Karpas-422 (cell line): Measurements from ENCODE around the gene MMEL1. TPM values are rescaled to one million over a fixed set of nuclear protein-coding genes. Genes with fewer than 3 reads are reported as not detected.

Experiments
- DNase-seq: peaks from one replicate; pipeline ENCODE4 v3.0.0-alpha.2; 2015
- H2AFZ ChIP-seq: fragments of 200-600 bp; sonication (generic); 2 replicates; pipeline ENCODE4 v1.6.1; 2014; ENCODE audit warnings: antibody characterized with exemption, low read length, mixed read lengths
- H3K27ac ChIP-seq: fragments of 200-600 bp; sonication (generic); 2 replicates; pipeline ENCODE4 v1.5.1; 2014; ENCODE audit warnings: mild to moderate bottlenecking, low read length, moderate library complexity
- H3K27me3 ChIP-seq: fragments of 200-600 bp; sonication (generic); 2 replicates; pipeline ENCODE4 v1.6.1; 2014; ENCODE audit warnings: low read length, mixed read lengths
- H3K36me3 ChIP-seq: fragments of 200-600 bp; sonication (generic); 2 replicates; pipeline ENCODE4 v1.6.1; 2014; ENCODE audit warnings: low read length, mixed read lengths; ENCODE audit not compliant: insufficient read depth
- H3K4me1 ChIP-seq: fragments of 200-600 bp; sonication (generic); 2 replicates; pipeline ENCODE4 v1.6.1; 2014; ENCODE audit warnings: mild to moderate bottlenecking, low read length, mixed read lengths
- H3K4me2 ChIP-seq: fragments of 200-600 bp; sonication (generic); 2 replicates; pipeline ENCODE4 v1.6.1; 2014; ENCODE audit warnings: low read length, low read depth, mild to moderate bottlenecking; ENCODE audit not compliant: poor library complexity, severe bottlenecking
- H3K4me3 ChIP-seq: fragments of 200-600 bp; sonication (generic); 2 replicates; pipeline ENCODE4 v1.5.1; 2014; ENCODE audit warnings: mild to moderate bottlenecking, antibody characterized with exemption, low read length, mixed read lengths
- H3K79me2 ChIP-seq: fragments of 200-600 bp; sonication (generic); 2 replicates; pipeline ENCODE4 v1.6.1; 2014; ENCODE audit warnings: mild to moderate bottlenecking, low read length, mixed read lengths
- H3K9ac ChIP-seq: fragments of 200-600 bp; sonication (generic); 2 replicates; pipeline ENCODE4 v1.6.0; 2014; ENCODE audit warnings: low read length
- H3K9me2 ChIP-seq: fragments of 200-600 bp; sonication (generic), shearing (Covaris generic); replicated peaks from 2 replicates; pipeline ENCODE4 v1.6.0; 2014; ENCODE audit warnings: mild to moderate bottlenecking, low read length, moderate library complexity; ENCODE audit not compliant: insufficient read depth
- H3K9me3 ChIP-seq: fragments of 300-700, 200-600 bp; sonication (generic); 2 replicates; pipeline ENCODE4 v1.6.1; 2014; ENCODE audit warnings: low read length, mixed read lengths
- H4K20me1 ChIP-seq: fragments of 200-600 bp; sonication (generic); 2 replicates; pipeline ENCODE4 v1.6.1; 2014; ENCODE audit warnings: mild to moderate bottlenecking, antibody characterized with exemption, low read length, low read depth; ENCODE audit not compliant: insufficient read depth
- total RNA-seq: library from RNA; depleted of rRNA; stranded (reverse); fragments of >200 nt; shearing (Covaris generic); gene quantifications from 2 replicates; pipeline ENCODE4 v1.2.3, GENCODE V29; 2014; ENCODE audit warnings: low replicate concordance

MMEL1 gene
- total RNA-seq, 1 experiment from 2014 or later: not detected

- Histone ChIP-seq H4K20me1 (no peaks in the 10 kb centered on the region), H3K36me3 (no peaks in the 10 kb centered on the region), H3K4me3 (peak overlapping the region; percentile 92; the same call in 1 of the 2 replicates), H3K9me2 (no peaks in the 10 kb centered on the region), H3K4me1 (peaks cover 16% of the 10 kb centered on the region), H3K27me3 (no peaks in the 10 kb centered on the region), H3K9me3 (no peaks in the 10 kb centered on the region), H3K27ac (no peak overlapping the region), H2AFZ (no peak overlapping the region), H3K9ac (no peak overlapping the region), H3K79me2 (no peaks in the 10 kb centered on the region), H3K4me2 (peak overlapping the region; percentile 99)
- DNase-seq: no peak
Measured at GRCh38 chr1:2587071-2587859, 45.6 kb downstream of the MMEL1 start.

GRCh38 chr1:2586154-2587070, 46.4 kb downstream of the MMEL1 start, which contains the start of gene PRXL2B:
PRXL2B (plus strand) TSS chr1:2586777; CDS start chr1:2586886, 109 bp downstream.
- peak; percentile 98 for DNase-seq
- Histone ChIP-seq H3K4me2 (peak within 1 kb of the TSS; percentile 99), H3K27me3 (no peaks in the 10 kb centered on the region), H3K79me2 (no peaks in the 10 kb centered on the region), H3K4me3 (peak within 1 kb of the TSS; percentile 92), H3K27ac (peak within 1 kb of the TSS; percentile 88), H3K4me1 (peaks cover 16% of the 10 kb centered on the region), H4K20me1 (no peaks in the 10 kb centered on the region), H3K9me2 (no peaks in the 10 kb centered on the region), H3K9ac (peak within 1 kb of the TSS; percentile 96), H3K36me3 (no peaks in the 10 kb centered on the region), H3K9me3 (no peaks in the 10 kb centered on the region), H2AFZ (no peak within 1 kb of the TSS)

GRCh38 chr1:2585318-2586092, 47.3 kb downstream of the MMEL1 start:
- peaks cover 16% of the 10 kb centered on the region for H3K4me1 ChIP-seq
- peak; percentile 92 for DNase-seq
- H4K20me1 ChIP-seq: no peaks in the 10 kb centered on the region
- H3K9ac ChIP-seq: peak overlapping the region; percentile 96
- peak overlapping the region; percentile 99 for H3K4me2 ChIP-seq
- H3K9me2 ChIP-seq: no peaks in the 10 kb centered on the region
- no peaks in the 10 kb centered on the region for H3K27me3 ChIP-seq
- no peaks in the 10 kb centered on the region for H3K36me3 ChIP-seq
- no peaks in the 10 kb centered on the region for H3K9me3 ChIP-seq
- H3K4me3 ChIP-seq: peak overlapping the region; percentile 92
- H2AFZ ChIP-seq: no peak overlapping the region
- no peaks in the 10 kb centered on the region for H3K79me2 ChIP-seq
- peak overlapping the region; percentile 88 for H3K27ac ChIP-seq

GRCh38 chr1:2584686-2585317, 48.0 kb downstream of the MMEL1 start:
- no peaks in the 10 kb centered on the region for H4K20me1 ChIP-seq
- H3K4me3 ChIP-seq: peak overlapping the region; percentile 92
- H3K27me3 ChIP-seq: no peaks in the 10 kb centered on the region
- H3K9me2 ChIP-seq: no peaks in the 10 kb centered on the region
- peak overlapping the region; percentile 88 for H3K27ac ChIP-seq
- no peaks in the 10 kb centered on the region for H3K9me3 ChIP-seq
- no peak overlapping the region for H2AFZ ChIP-seq
- H3K36me3 ChIP-seq: no peaks in the 10 kb centered on the region
- peak; percentile 49 for DNase-seq
- peaks cover 16% of the 10 kb centered on the region for H3K4me1 ChIP-seq
- H3K4me2 ChIP-seq: peak overlapping the region; percentile 99
- no peaks in the 10 kb centered on the region for H3K79me2 ChIP-seq
- peak overlapping the region; percentile 96 for H3K9ac ChIP-seq

- peaks cover 16% of the 10 kb centered on the region for H3K4me1 ChIP-seq
- no peak overlapping the region for H3K4me2 ChIP-seq
- H3K4me3 ChIP-seq: no peak overlapping the region
- no peak overlapping the region for H3K27ac ChIP-seq
- H3K36me3 ChIP-seq: no peaks in the 10 kb centered on the region
- no peaks in the 10 kb centered on the region for H3K79me2 ChIP-seq
- no peaks in the 10 kb centered on the region for H3K27me3 ChIP-seq
- DNase-seq: no peak
- no peaks in the 10 kb centered on the region for H3K9me2 ChIP-seq
- no peak overlapping the region for H2AFZ ChIP-seq
- no peaks in the 10 kb centered on the region for H3K9me3 ChIP-seq
- no peaks in the 10 kb centered on the region for H4K20me1 ChIP-seq
- peak overlapping the region; percentile 96; the same call in 1 of the 2 replicates for H3K9ac ChIP-seq
Measured at GRCh38 chr1:2583871-2584351, 48.9 kb downstream of the MMEL1 start.

- no peak for DNase-seq
- no peak overlapping the region for H3K4me2 ChIP-seq
Measured at GRCh38 chr1:2583331-2583791, 49.5 kb downstream of the MMEL1 start.

GRCh38 chr1:2582391-2582790, 50.4 kb downstream of the MMEL1 start:
- Histone ChIP-seq H3K9me3 (no peaks in the 10 kb centered on the region), H3K27ac (no peak overlapping the region), H3K9me2 (no peaks in the 10 kb centered on the region), H3K9ac (no peak overlapping the region), H2AFZ (no peak overlapping the region), H3K36me3 (no peaks in the 10 kb centered on the region), H3K27me3 (no peaks in the 10 kb centered on the region), H3K79me2 (no peaks in the 10 kb centered on the region), H3K4me2 (no peak overlapping the region), H4K20me1 (no peaks in the 10 kb centered on the region), H3K4me1 (peaks cover 16% of the 10 kb centered on the region), H3K4me3 (no peak overlapping the region)
- DNase-seq: no peak

More at GRCh38 chr1:2583331-2583791, 49.5 kb downstream of the MMEL1 start:
- Histone ChIP-seq H3K9me2 (no peaks in the 10 kb centered on the region), H3K4me3 (no peak overlapping the region), H3K79me2 (no peaks in the 10 kb centered on the region), H3K36me3 (no peaks in the 10 kb centered on the region), H2AFZ (no peak overlapping the region), H3K9ac (no peak overlapping the region), H3K27me3 (no peaks in the 10 kb centered on the region), H4K20me1 (no peaks in the 10 kb centered on the region), H3K4me1 (peaks cover 16% of the 10 kb centered on the region), H3K27ac (no peak overlapping the region), H3K9me3 (no peaks in the 10 kb centered on the region)
